ENCODE data around the gene LYRM1. TPM values are rescaled to one million over a fixed set of nuclear protein-coding genes. Genes with fewer than 3 reads are reported as not detected.
"Not testable (repeated sequence)": the region's sequence is repeated elsewhere in the genome, so short reads cannot be mapped to it uniquely, and the experiment has no call there.

LYRM1 gene
- total RNA-seq, 4 donors from 2014 or later = 36.4 to 74.7 (median 38.8) TPM

DNA sequence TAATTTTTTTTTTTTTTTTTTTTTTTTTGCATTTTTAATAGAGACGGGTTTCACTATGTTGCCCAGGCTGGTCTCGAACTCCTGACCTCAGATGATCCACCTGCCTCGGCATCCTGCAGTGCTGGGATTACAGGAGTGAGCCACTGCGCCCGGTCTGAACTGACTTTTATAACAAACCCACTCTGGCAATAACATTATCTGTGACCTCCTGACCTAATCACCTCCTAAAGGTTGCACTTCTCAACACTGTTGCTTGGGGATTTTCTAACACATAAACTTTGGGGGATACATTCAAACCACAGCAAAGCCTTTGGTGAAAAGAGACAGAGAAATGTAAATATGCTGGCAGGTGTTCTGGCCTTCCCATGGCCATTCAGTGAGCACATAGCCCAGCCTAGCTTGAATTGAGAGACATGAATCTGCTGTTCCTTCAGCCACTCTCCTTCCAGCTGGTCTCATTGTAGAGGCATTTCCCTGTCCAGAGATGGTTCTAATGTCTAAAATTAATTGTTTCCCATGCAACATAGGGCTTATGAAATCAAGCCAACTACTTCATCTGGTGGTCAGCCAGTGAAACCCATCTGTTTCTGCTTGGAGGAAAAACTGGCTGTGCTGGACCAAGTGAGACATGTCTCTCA is 28.3 kb downstream of the LYRM1 start:
- TF ChIP-seq, protein P1, sequence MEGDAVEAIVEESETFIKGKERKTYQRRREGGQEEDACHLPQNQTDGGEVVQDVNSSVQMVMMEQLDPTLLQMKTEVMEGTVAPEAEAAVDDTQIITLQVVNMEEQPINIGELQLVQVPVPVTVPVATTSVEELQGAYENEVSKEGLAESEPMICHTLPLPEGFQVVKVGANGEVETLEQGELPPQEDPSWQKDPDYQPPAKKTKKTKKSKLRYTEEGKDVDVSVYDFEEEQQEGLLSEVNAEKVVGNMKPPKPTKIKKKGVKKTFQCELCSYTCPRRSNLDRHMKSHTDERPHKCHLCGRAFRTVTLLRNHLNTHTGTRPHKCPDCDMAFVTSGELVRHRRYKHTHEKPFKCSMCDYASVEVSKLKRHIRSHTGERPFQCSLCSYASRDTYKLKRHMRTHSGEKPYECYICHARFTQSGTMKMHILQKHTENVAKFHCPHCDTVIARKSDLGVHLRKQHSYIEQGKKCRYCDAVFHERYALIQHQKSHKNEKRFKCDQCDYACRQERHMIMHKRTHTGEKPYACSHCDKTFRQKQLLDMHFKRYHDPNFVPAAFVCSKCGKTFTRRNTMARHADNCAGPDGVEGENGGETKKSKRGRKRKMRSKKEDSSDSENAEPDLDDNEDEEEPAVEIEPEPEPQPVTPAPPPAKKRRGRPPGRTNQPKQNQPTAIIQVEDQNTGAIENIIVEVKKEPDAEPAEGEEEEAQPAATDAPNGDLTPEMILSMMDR (IDR thresholded peaks at IDR 0.05 in 4 of 5, conservative IDR thresholded peaks at IDR 0.05 in 1 of 5) = no peak
- no peak for TF ChIP-seq POLR2A (IDR thresholded peaks at IDR 0.05)
- Histone ChIP-seq H3K4me1 (peaks cover 6 to 7% of the 10 kb centered on the region in 2 donors), H3K4me3 (no peak overlapping the region), H3K9me3 (no peaks in the 10 kb centered on the region), H3K27me3 (no peaks in the 10 kb centered on the region), H3K27ac (no peak overlapping the region), H3K36me3 (peaks cover 0 to 10% of the 10 kb centered on the region in 2 donors)
- ATAC-seq (no peak), DNase-seq (no peak)
- in situ Hi-C loops (cut with MboI; ENCODE audit: low sequenced_read_pairs in 4 of 4) = no loop called here
- intact Hi-C loops (cut with DNase I; ENCODE audit: low total_unique reads) = no loop called here

DNA sequence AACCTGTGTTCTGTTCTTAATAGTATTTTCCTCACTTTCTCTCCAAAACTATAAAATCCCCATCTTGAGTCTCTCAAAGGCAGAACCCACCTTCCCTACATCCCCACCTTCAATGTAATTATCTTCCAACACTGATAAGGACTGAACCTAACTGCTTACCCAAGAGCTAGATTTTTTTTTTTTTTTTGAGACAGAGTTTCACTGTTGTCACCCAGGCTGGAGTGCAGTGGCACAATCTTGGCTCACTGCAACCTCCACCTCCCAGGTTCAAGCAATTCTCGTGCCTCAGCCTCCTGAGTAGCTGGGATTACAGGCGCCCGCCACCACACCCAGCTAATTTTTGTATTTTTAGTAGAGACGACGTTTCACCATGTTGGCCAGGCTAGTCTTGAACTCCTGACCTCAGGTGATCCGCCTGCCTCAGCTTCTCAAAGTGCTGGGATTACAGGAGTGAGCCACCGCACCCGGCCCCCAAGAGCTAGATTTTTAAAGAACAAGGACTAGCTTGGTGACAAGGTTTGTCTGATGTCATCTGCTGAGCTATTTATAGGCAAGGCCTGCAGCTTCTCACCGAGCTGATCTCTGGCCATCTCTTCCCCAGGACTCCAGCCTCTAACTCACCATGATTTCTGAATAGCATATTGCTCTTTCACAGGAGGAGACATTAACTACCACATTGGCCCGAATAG is 29.2 kb downstream of the LYRM1 start:
- peak overlapping the region; percentile 31 to 67 (median 43) for H3K27ac ChIP-seq
- H3K36me3 ChIP-seq; H3K4me1 ChIP-seq; H3K4me3 ChIP-seq; intact Hi-C loops (cut with DNase I; ENCODE audit: low total_unique reads); H3K9me3 ChIP-seq; H3K27me3 ChIP-seq; in situ Hi-C loops (cut with MboI; ENCODE audit: low sequenced_read_pairs in 4 of 4): not testable (repeated sequence)
- DNase-seq = peak in 1 of 2 donors; percentile 20
- peak; percentile 47 to 88 for ATAC-seq

DNA sequence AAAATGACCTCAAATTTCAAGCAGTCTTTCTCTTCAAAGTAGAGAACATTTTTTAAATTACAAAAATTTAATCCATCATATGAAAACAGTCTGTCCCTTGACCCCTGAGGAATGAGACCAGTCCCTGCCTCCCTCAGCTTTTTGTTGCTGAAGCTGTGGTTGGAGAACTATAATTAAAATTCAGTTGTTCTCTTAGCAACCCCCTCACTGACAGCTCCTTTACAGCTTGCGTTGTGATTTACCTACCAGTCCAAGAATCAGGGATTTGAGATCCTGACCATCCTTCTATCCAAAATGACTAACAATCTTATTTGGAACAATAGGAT is 29.8 kb downstream of the LYRM1 start:
- ATAC-seq = no peak

DNA sequence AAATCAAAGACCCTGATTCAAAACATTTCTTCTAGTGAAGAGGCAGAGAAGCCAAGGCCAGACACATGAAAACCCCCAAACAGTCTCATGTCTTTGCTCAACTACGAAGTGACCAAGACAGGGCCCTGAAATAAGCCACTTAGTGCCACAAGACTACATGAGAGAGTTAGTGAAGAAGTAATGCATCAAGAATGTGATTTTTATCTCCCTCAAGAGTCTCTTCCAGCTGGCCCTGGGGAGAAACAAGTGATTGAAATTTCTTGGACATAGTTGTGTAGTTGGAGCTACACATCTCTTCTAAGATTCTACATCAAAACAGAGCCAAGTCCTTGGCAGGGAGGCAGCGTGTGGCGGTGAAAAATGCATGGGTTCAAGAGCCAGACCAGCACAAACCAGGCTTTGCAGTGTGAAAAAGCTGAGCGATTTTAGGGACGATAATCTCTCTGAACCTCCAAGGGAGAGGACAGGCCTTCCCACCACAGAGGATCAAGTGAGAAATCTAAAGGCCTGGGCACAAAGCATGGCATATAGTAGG is 30.6 kb downstream of the LYRM1 start:
- intact Hi-C loops (cut with DNase I; ENCODE audit: low total_unique reads) = no loop called here
- peak overlapping the region in 1 of 4 donors; percentile 67 for H3K27ac ChIP-seq
- TF ChIP-seq, protein P1 (IDR thresholded peaks at IDR 0.05 in 4 of 5, conservative IDR thresholded peaks at IDR 0.05 in 1 of 5) = no peak
- TF ChIP-seq POLR2A (IDR thresholded peaks at IDR 0.05) = no peak

More for the DNA sequence above, 29.8 kb downstream of the LYRM1 start:
- Histone ChIP-seq H3K36me3 (peaks cover 0 to 3% of the 10 kb centered on the region in 2 donors), H3K4me3 (no peak overlapping the region), H3K27ac (peak overlapping the region; percentile 31 to 67 (median 43)), H3K4me1 (peaks cover 6 to 7% of the 10 kb centered on the region in 2 donors), H3K27me3 (no peaks in the 10 kb centered on the region), H3K9me3 (no peaks in the 10 kb centered on the region)
- intact Hi-C loops (cut with DNase I; ENCODE audit: low total_unique reads) = no loop called here
- TF ChIP-seq POLR2A (IDR thresholded peaks at IDR 0.05) = no peak
- TF ChIP-seq, protein P1 (IDR thresholded peaks at IDR 0.05 in 4 of 5, conservative IDR thresholded peaks at IDR 0.05 in 1 of 5) = no peak
- no peak for DNase-seq
- in situ Hi-C loops (cut with MboI; ENCODE audit: low sequenced_read_pairs in 4 of 4) = no loop called here

DNA sequence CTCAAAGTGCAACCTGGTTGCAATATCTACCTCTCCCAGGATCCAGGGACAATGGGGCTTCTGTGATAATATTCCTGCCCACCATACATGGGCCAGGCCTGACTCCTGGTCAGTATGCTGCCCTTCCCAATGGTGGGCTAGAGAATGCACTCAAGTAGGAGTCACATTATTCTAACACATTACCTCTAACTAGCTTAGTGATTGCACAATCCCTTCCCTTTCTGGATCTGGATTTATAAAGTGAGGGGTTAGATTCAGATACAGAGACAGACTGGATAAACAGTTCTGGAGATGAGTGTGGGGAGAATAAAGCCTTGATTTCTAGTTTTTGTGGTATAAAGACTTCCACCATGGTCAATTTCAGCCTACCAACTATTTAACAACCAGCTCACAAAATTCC is 33.0 kb downstream of the LYRM1 start:
- Histone ChIP-seq H3K27me3 (no peaks in the 10 kb centered on the region), H3K4me1 (peaks cover 6 to 7% of the 10 kb centered on the region in 2 donors), H3K27ac (no peak overlapping the region), H3K4me3 (no peak overlapping the region), H3K9me3 (no peaks in the 10 kb centered on the region), H3K36me3 (no peaks in the 10 kb centered on the region)
- in situ Hi-C loops (cut with MboI; ENCODE audit: low sequenced_read_pairs in 4 of 4) = no loop called here
- ATAC-seq (no peak), DNase-seq (no peak)
- intact Hi-C loops (cut with DNase I; ENCODE audit: low total_unique reads) = no loop called here
- TF ChIP-seq POLR2A (IDR thresholded peaks at IDR 0.05) = no peak
- TF ChIP-seq, protein P1 (IDR thresholded peaks at IDR 0.05 in 4 of 5, conservative IDR thresholded peaks at IDR 0.05 in 1 of 5) = no peak

More for the DNA sequence above, 30.6 kb downstream of the LYRM1 start:
- Histone ChIP-seq H3K4me1 (peaks cover 6 to 7% of the 10 kb centered on the region in 2 donors), H3K36me3 (no peaks in the 10 kb centered on the region), H3K9me3 (no peaks in the 10 kb centered on the region), H3K4me3 (no peak overlapping the region), H3K27me3 (no peaks in the 10 kb centered on the region)
- ATAC-seq (no peak), DNase-seq (no peak)
- in situ Hi-C loops (cut with MboI; ENCODE audit: low sequenced_read_pairs in 4 of 4) = no loop called here
